Measurements from ENCODE around the gene SMAD5.
A peak's percentile ranks its signal among the peaks of the same experiment; 100 is the strongest.

SMAD5 gene

GRCh38 chr5:136157514-136157913 is 24.9 kb downstream of the SMAD5 start:
- no peak for DNase-seq

- DNase-seq = no peak
Measured at GRCh38 chr5:136159457-136159856, 26.8 kb downstream of the SMAD5 start.

GRCh38 chr5:136162008-136162407 is 29.4 kb downstream of the SMAD5 start:
- no peak for DNase-seq

- DNase-seq = no peak
Measured at GRCh38 chr5:136164226-136164625, 31.6 kb downstream of the SMAD5 start.

GRCh38 chr5:136166909-136167308 is 34.3 kb downstream of the SMAD5 start:
- no peak for DNase-seq

GRCh38 chr5:136169218-136169617 is 36.6 kb downstream of the SMAD5 start:
- DNase-seq = no peak

- peak; percentile 23 for DNase-seq
Measured at GRCh38 chr5:136174021-136174659, 41.5 kb downstream of the SMAD5 start.

GRCh38 chr5:136182618-136183017 is 50.0 kb downstream of the SMAD5 start:
- DNase-seq = no peak

- no peak for DNase-seq
Measured at GRCh38 chr5:136185974-136186665, 53.5 kb downstream of the SMAD5 start.

GRCh38 chr5:136186796-136187195 is 54.2 kb downstream of the SMAD5 start:
- no peak for DNase-seq

- DNase-seq = no peak
Measured at GRCh38 chr5:136188859-136189258, 56.2 kb downstream of the SMAD5 start.

- DNase-seq = no peak
Measured at GRCh38 chr5:136190091-136190720, 57.6 kb downstream of the SMAD5 start.

GRCh38 chr5:136190904-136191303 is 58.3 kb downstream of the SMAD5 start:
- DNase-seq = no peak

- no peak for DNase-seq
Measured at GRCh38 chr5:136191304-136192014, 58.8 kb downstream of the SMAD5 start.

- DNase-seq = no peak
Measured at GRCh38 chr5:136192015-136192525, 59.4 kb downstream of the SMAD5 start.

- DNase-seq = no peak
Measured at GRCh38 chr5:136192526-136193321, 60.1 kb downstream of the SMAD5 start, which contains the start of gene SMIM32. TSS of gene SMIM32 (minus strand) at chr5:136193162. CDS start at chr5:136192524, 638 bp downstream.

GRCh38 chr5:136193322-136193935 is 60.8 kb downstream of the SMAD5 start:
- no peak for DNase-seq

GRCh38 chr5:136194576-136194975 is 61.9 kb downstream of the SMAD5 start:
- no peak for DNase-seq

GRCh38 chr5:136195971-136196820 is 63.6 kb downstream of the SMAD5 start:
- no peak for DNase-seq

GRCh38 chr5:136197462-136198142 is 65.0 kb downstream of the SMAD5 start:
- no peak for DNase-seq
